Neural progenitor cell (in vitro differentiated cells): ENCODE data around the gene XPR1.

Experiments
- CTCF ChIP-seq: fragments of 200-600 bp; sonication (generic); IDR thresholded peaks from 2 replicates; pipeline ENCODE4 v1.5.1; 2017; ENCODE audit warnings: antibody characterized with exemption, mild to moderate bottlenecking
- EZH2 ChIP-seq: fragments of 200-600 bp; sonication (generic); IDR thresholded peaks from 2 replicates; pipeline ENCODE4 v1.6.1; 2017; ENCODE audit warnings: antibody characterized with exemption, mild to moderate bottlenecking, moderate library complexity

DNA sequence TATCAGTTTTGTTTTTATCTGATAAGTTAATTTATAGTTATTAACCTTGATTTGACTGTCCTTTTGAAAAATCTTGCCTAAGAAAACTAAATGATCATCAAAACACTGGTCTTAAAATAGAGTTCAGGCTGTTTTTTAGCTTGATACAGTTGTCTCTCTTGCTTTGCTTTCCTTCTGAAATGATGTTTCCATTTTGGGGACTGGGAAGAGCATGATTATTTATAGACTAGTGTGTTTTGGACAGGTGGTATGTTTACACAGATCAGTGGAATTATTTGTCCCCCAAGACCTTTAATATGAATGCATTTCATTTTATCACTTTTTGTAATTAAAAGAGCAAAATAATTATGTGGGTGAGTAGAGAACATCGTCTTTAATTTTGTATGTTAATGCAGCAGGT, 90.8 kb downstream of the XPR1 start:
- no peak for TF ChIP-seq EZH2
- no peak for TF ChIP-seq CTCF
